HG03025 (cell line): ENCODE measurements around the gene CARD16.

ENCODE experiments used
- ATAC-seq: cut with Tn5 transposase; IDR thresholded peaks from one replicate; pipeline ENCODE4 v1.9.1; 2021; ENCODE audit warnings: mild to moderate bottlenecking, moderate library complexity; ENCODE audit not compliant: unreplicated experiment, low FRiP score

CARD16 gene

GRCh38 chr11:104999721-105000120 is 45.4 kb downstream of the CARD16 start:
- no peak for ATAC-seq

DNA sequence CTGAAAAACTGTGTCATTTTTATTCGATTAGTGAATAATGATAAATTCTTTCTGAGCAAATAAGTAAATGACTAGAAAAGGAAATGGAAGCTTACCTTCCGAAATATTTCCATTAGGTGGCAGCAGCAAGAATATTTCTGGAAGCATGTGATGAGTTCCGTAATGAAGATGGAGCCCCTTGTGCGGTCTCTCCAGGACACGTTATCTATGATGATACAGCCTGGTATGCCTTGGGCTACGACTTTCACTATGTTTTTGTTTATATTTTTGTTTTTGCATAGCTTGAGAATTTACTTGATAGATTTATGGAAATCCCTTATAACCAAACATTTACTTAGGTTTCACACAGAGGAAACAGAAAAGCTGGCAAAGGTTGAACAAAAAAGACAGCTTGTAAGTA is 47.8 kb downstream of the CARD16 start:
- no peak for ATAC-seq

- no peak for ATAC-seq
Observed at GRCh38 chr11:104995001-104995408, 50.1 kb downstream of the CARD16 start.

GRCh38 chr11:104992781-104993180 is 52.4 kb downstream of the CARD16 start:
- ATAC-seq = no peak

GRCh38 chr11:104991994-104992393 is 53.1 kb downstream of the CARD16 start:
- no peak for ATAC-seq
